Gastrocnemius medialis (tissue), 4 donors: ENCODE measurements around the gene ALG14. TPM values are rescaled to one million over a fixed set of nuclear protein-coding genes. Genes with fewer than 3 reads are reported as not detected.

Experiments
- ATAC-seq, 2 donors: fragments of 150-250 bp; one replicate each; pipeline ENCODE4 v1.9.1; 2016
- DNase-seq, 2 donors: peaks; one replicate each; pipeline ENCODE4 v3.0.0-alpha.2; 2019
- H3K27ac ChIP-seq, 4 donors: fragments of 200-600 bp; sonication (generic); 1 replicate in 1 of 4; 2 replicates in 3 of 4; pipeline ENCODE4 v1.5.1; 2016 to 2018; ENCODE audit warnings: mild to moderate bottlenecking in 2 of 4, moderate library complexity in 1 of 4
- H3K27me3 ChIP-seq, 3 donors: fragments of 200-600 bp; sonication (generic) in 2 of 3; 1 replicate in 1 of 3; 2 replicates in 2 of 3; pipeline versions ENCODE4 v1.5.1 to v1.6.0; 2016 to 2019; ENCODE audit warnings: mild to moderate bottlenecking in 1 of 3, moderate library complexity in 1 of 3
- H3K36me3 ChIP-seq, 2 donors: fragments of 200-600 bp; sonication (generic) in 1 of 2; one replicate each; pipeline ENCODE4 v1.5.1; 2017 to 2018
- H3K4me1 ChIP-seq, 2 donors: fragments of 200-600 bp; sonication (generic) in 1 of 2; one replicate each; pipeline ENCODE4 v1.5.1; 2016 to 2017; ENCODE audit warnings: mild to moderate bottlenecking in 2 of 2
- H3K4me3 ChIP-seq, 4 donors: fragments of 200-600 bp; sonication (generic) in 3 of 4; 1 replicate in 1 of 4; 2 replicates in 3 of 4; pipeline ENCODE4 v1.5.1; 2016 to 2019; ENCODE audit warnings: mild to moderate bottlenecking in 2 of 4
- H3K9me3 ChIP-seq, 3 donors: fragments of 200-600 bp; sonication (generic) in 2 of 3; 1 replicate in 1 of 3; 2 replicates in 2 of 3; pipeline ENCODE4 v1.5.1; 2016 to 2019
- CTCF ChIP-seq, 5 experiments: fragments of 450-650 bp in 3 of 5; fragments of 200-600 bp in 2 of 5; sonication (generic) in 2 of 5; IDR thresholded peaks in 4 of 5; conservative IDR thresholded peaks in 1 of 5; 1 replicate in 4 of 5; 2 replicates in 1 of 5; pipeline ENCODE4 v1.5.1; 2016 to 2019; ENCODE audit warnings: antibody characterized with exemption in 5 of 5, mild to moderate bottlenecking in 3 of 5, moderate library complexity in 3 of 5
- POLR2A ChIP-seq, 2 donors: fragments of 450-650 bp; IDR thresholded peaks; one replicate each; pipeline ENCODE4 v1.6.1; 2017; ENCODE audit warnings: antibody characterized with exemption in 2 of 2, mild to moderate bottlenecking in 2 of 2, moderate library complexity in 2 of 2
- in situ Hi-C, 4 donors: fragments of 200-750 bp; cut with MboI; loops; one replicate each; pipeline versions ENCODE4 v1.15.0 to v1.8.0; 2017; ENCODE audit warnings: low sequenced_read_pairs in 4 of 4
- intact Hi-C: fragments of 100-400 bp; cut with DNase I; formaldehyde crosslinking; loops from one replicate; pipeline ENCODE4 v1.15.1; 2023; ENCODE audit warnings: low total_unique reads
- total RNA-seq, 4 donors: library from RNA; depleted of rRNA; stranded (reverse); fragments of >200 nt; gene quantifications; one replicate each; pipeline versions ENCODE4 v1.1.0 to v1.2.3, GENCODE V29; 2016

Gene ALG14
- total RNA-seq, 4 donors from 2014 or later, result 0.24 to 0.97 (median 0.77) TPM

- H3K27me3 ChIP-seq, result no peaks in the 10 kb centered on the region
- no peak for ATAC-seq
- no peak overlapping the region for H3K27ac ChIP-seq
- H3K4me3 ChIP-seq, result no peak overlapping the region
- in situ Hi-C loops, result loop anchor here in 2 of 4 donors (25.0 kb wide), 2 partner anchors 534 to 559 kb away; no protein-coding TSS in a partner anchor
- no peaks in the 10 kb centered on the region for H3K36me3 ChIP-seq
- TF ChIP-seq CTCF (IDR thresholded peaks at IDR 0.05 in 4 of 5, conservative IDR thresholded peaks at IDR 0.05 in 1 of 5) (no peak), POLR2A (IDR thresholded peaks at IDR 0.05) (no peak)
- peaks cover 0 to 4% of the 10 kb centered on the region in 2 donors for H3K4me1 ChIP-seq
- intact Hi-C loops, result no loop called here
- DNase-seq, result no peak
- no peaks in the 10 kb centered on the region for H3K9me3 ChIP-seq
Measured at GRCh38 chr1:95046359-95046758, 26.4 kb downstream of the ALG14 start.

- Histone ChIP-seq H3K27me3 (no peaks in the 10 kb centered on the region), H3K36me3 (no peaks in the 10 kb centered on the region), H3K4me3 (no peak overlapping the region), H3K9me3 (no peaks in the 10 kb centered on the region), H3K4me1 (peaks cover 0 to 4% of the 10 kb centered on the region in 2 donors), H3K27ac (peak overlapping the region; percentile 0 to 47 (median 30))
- ATAC-seq (peak; percentile 83 to 93), DNase-seq (peak; percentile 56 to 74)
- in situ Hi-C loops, result loop anchor here (5.0 to 25.0 kb wide), 4 partner anchors 186 to 556 kb away; no protein-coding TSS in a partner anchor
- TF ChIP-seq POLR2A (IDR thresholded peaks at IDR 0.05) (no peak), CTCF (IDR thresholded peaks at IDR 0.05 in 4 of 5, conservative IDR thresholded peaks at IDR 0.05 in 1 of 5) (peak; percentile 88 to 97 (median 93))
- intact Hi-C loops, result loop anchor here (1.0 to 5.0 kb wide), 2 partner anchors 189 to 521 kb away; no protein-coding TSS in a partner anchor
Measured at GRCh38 chr1:95043141-95043980, 29.4 kb downstream of the ALG14 start.

- intact Hi-C loops, result loop anchor here (5.0 kb wide), 1 partner anchor 520 kb away; no protein-coding TSS in a partner anchor
- H3K36me3 ChIP-seq, result no peaks in the 10 kb centered on the region
- DNase-seq (no peak), ATAC-seq (peak; percentile 27 to 39)
- peak overlapping the region; percentile 20 to 47 (median 41) for H3K27ac ChIP-seq
- H3K4me1 ChIP-seq, result peaks cover 0 to 4% of the 10 kb centered on the region in 2 donors
- H3K9me3 ChIP-seq, result no peaks in the 10 kb centered on the region
- TF ChIP-seq CTCF (IDR thresholded peaks at IDR 0.05 in 4 of 5, conservative IDR thresholded peaks at IDR 0.05 in 1 of 5) (no peak), POLR2A (IDR thresholded peaks at IDR 0.05) (no peak)
- in situ Hi-C loops, result loop anchor here (5.0 to 25.0 kb wide), 4 partner anchors 185 to 555 kb away; no protein-coding TSS in a partner anchor
- no peak overlapping the region for H3K4me3 ChIP-seq
- no peaks in the 10 kb centered on the region for H3K27me3 ChIP-seq
Measured at GRCh38 chr1:95042286-95042685, 30.5 kb downstream of the ALG14 start.

- no peaks in the 10 kb centered on the region for H3K9me3 ChIP-seq
- H3K4me1 ChIP-seq, result peaks cover 0 to 4% of the 10 kb centered on the region in 2 donors
- H3K27me3 ChIP-seq, result no peaks in the 10 kb centered on the region
- H3K27ac ChIP-seq, result no peak overlapping the region
- no peak overlapping the region for H3K4me3 ChIP-seq
- DNase-seq (peak in 1 of 2 donors; percentile 26), ATAC-seq (peak; percentile 47 to 80)
- no peaks in the 10 kb centered on the region for H3K36me3 ChIP-seq
- intact Hi-C loops, result loop anchor here (5.0 kb wide), 1 partner anchor 519 kb away; no protein-coding TSS in a partner anchor
- in situ Hi-C loops, result loop anchor here (5.0 to 25.0 kb wide), 4 partner anchors 184 to 554 kb away; no protein-coding TSS in a partner anchor
- no peak for TF ChIP-seq POLR2A (IDR thresholded peaks at IDR 0.05)
- TF ChIP-seq CTCF (IDR thresholded peaks at IDR 0.05 in 4 of 5, conservative IDR thresholded peaks at IDR 0.05 in 1 of 5), result peak in 4 of 5 experiments; percentile 26 to 58 (median 44)
Measured at GRCh38 chr1:95041491-95042165, 31.1 kb downstream of the ALG14 start.
